ENCODE data around the gene HBG1. TPM values are rescaled to one million over a fixed set of nuclear protein-coding genes. Genes with fewer than 3 reads are reported as not detected.

Gene HBG1
- total and polyA plus RNA-seq, 2 experiments from 2014 or later: not detected

- DNase-seq (ENCODE audit: low spot score) (no peak), ATAC-seq (no peak)
- Histone ChIP-seq H3K4me1 (ENCODE audit: insufficient read depth) (no peaks in the 10 kb centered on the region), H2AFZ (no peak overlapping the region), H3K27me3 (ENCODE audit: insufficient read depth) (no peaks in the 10 kb centered on the region), H4K20me1 (replicated peaks; ENCODE audit: insufficient read depth) (no peaks in the 10 kb centered on the region), H3F3A (replicated peaks; ENCODE audit: low read depth) (no peaks in the 10 kb centered on the region), H3K9me2 (ENCODE audit: insufficient read depth) (peaks cover 8% of the 10 kb centered on the region; the same call in 1 of the 2 replicates), H3K27ac (ENCODE audit: low read depth) (no peak overlapping the region), H3K36me3 (ENCODE audit: insufficient read depth) (no peaks in the 10 kb centered on the region), H3K4me3 (no peak overlapping the region), H3K4me2 (no peak overlapping the region), H3K79me2 (replicated peaks; ENCODE audit: insufficient read depth) (no peaks in the 10 kb centered on the region)
- H3K4me3 Mint-ChIP-seq: no peak overlapping the region
- H3K9me3 Mint-ChIP-seq: no peaks in the 10 kb centered on the region
- no peaks in the 10 kb centered on the region for H3K27me3 Mint-ChIP-seq (ENCODE audit: insufficient read depth, low read depth, poor library complexity)
- no peaks in the 10 kb centered on the region for H3K36me3 Mint-ChIP-seq (ENCODE audit: low read depth)
- no peak for TF ChIP-seq REST (IDR thresholded peaks at IDR 0.05; ENCODE audit: unreplicated experiment)
- no peak for TF ChIP-seq STAT1 (IDR thresholded peaks at IDR 0.05; ENCODE audit: unreplicated experiment)
- TF ChIP-seq ZNF114 (CRISPR knock-in tag; IDR thresholded peaks at IDR 0.05): no peak
- H3K27ac Mint-ChIP-seq: no peak overlapping the region
- no peaks in the 10 kb centered on the region for H3K4me1 Mint-ChIP-seq
Measured at GRCh38 chr11:5286351-5286750, 36.7 kb upstream of the HBG1 start.

- Histone ChIP-seq H3K79me2 (replicated peaks; ENCODE audit: insufficient read depth) (no peaks in the 10 kb centered on the region), H4K20me1 (replicated peaks; ENCODE audit: insufficient read depth) (no peaks in the 10 kb centered on the region), H3K27ac (ENCODE audit: low read depth) (no peak overlapping the region), H3K27me3 (ENCODE audit: insufficient read depth) (no peaks in the 10 kb centered on the region), H3K4me2 (no peak overlapping the region), H3K4me3 (no peak overlapping the region), H3K9me2 (ENCODE audit: insufficient read depth) (peaks cover 8% of the 10 kb centered on the region; the same call in 1 of the 2 replicates), H3F3A (replicated peaks; ENCODE audit: low read depth) (no peaks in the 10 kb centered on the region), H2AFZ (no peak overlapping the region), H3K36me3 (ENCODE audit: insufficient read depth) (no peaks in the 10 kb centered on the region), H3K4me1 (ENCODE audit: insufficient read depth) (no peaks in the 10 kb centered on the region)
- DNase-seq (ENCODE audit: low spot score): no peak
- no peaks in the 10 kb centered on the region for H3K36me3 Mint-ChIP-seq (ENCODE audit: low read depth)
- ATAC-seq: no peak
- no peak overlapping the region for H3K27ac Mint-ChIP-seq
- no peaks in the 10 kb centered on the region for H3K9me3 Mint-ChIP-seq
- H3K4me1 Mint-ChIP-seq: peaks cover under 1% of the 10 kb centered on the region; the same call in 2 of the 3 replicates
- no peak for TF ChIP-seq STAT1 (IDR thresholded peaks at IDR 0.05; ENCODE audit: unreplicated experiment)
- TF ChIP-seq ZNF462 (CRISPR knock-in tag; IDR thresholded peaks at IDR 0.05): no peak
- no peaks in the 10 kb centered on the region for H3K27me3 Mint-ChIP-seq (ENCODE audit: insufficient read depth, low read depth, poor library complexity)
- no peak overlapping the region for H3K4me3 Mint-ChIP-seq
Measured at GRCh38 chr11:5285703-5286340, 36.2 kb upstream of the HBG1 start.

Data from GM23338 (cell line).